GM23338 (cell line): ENCODE data around the gene SPATA13.

Experiments
- CTCF ChIP-seq, 2 experiments: fragments of 200-600 bp in 1 of 2; sonication (generic) in 1 of 2; conservative IDR thresholded peaks; 2 replicates each; pipeline versions ENCODE4 v1.5.1 to v1.6.1; 2016 to 2017; ENCODE audit warnings: antibody characterized with exemption in 2 of 2, low read depth in 2 of 2, mild to moderate bottlenecking in 2 of 2, moderate library complexity in 1 of 2
- EZH2 ChIP-seq: fragments of 200-600 bp; sonication (generic); IDR thresholded peaks from one replicate; pipeline ENCODE4 v1.8.0; 2017; ENCODE audit warnings: antibody characterized with exemption, mild to moderate bottlenecking, low read depth; ENCODE audit not compliant: unreplicated experiment
- EZH2phosphoT487 ChIP-seq: fragments of 200-600 bp; sonication (generic); IDR thresholded peaks from one replicate; pipeline ENCODE4 v1.8.1; 2018; ENCODE audit warnings: antibody characterized with exemption; ENCODE audit not compliant: unreplicated experiment
- JUNB ChIP-seq: IDR thresholded peaks from one replicate; pipeline ENCODE4 v1.6.1; 2016; ENCODE audit warnings: antibody characterized with exemption; ENCODE audit not compliant: unreplicated experiment
- STAT1 ChIP-seq: IDR thresholded peaks from one replicate; pipeline ENCODE4 v1.6.1; 2016; ENCODE audit warnings: antibody characterized with exemption; ENCODE audit not compliant: unreplicated experiment

DNA sequence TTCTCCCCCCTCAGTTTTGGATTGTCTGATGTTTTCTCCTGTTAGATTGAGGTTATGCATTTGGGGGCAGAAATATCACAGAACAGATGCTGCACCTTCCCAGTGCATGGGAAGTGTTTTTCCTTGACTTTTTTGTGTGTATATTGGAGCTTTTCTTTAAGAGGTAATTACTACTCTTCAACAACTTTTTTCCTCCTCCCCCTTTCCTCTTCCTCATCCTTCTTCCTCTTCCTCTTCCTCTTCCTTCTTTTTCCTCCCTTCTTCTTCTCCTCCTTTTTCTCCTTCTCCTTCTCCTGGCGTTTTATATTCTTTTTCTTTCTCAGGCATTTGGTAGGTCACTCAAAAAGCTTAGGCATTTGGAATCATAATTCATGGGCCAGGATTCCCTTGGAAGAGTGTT lies 18.1 kb upstream of the SPATA13 start:
- TF ChIP-seq CTCF (conservative IDR thresholded peaks at IDR 0.05; ENCODE audit: low read depth in 2 of 2) (no peak), EZH2 (no peak), JUNB (no peak), STAT1 (no peak), EZH2phosphoT487 (no peak)
